Suppressor macrophage (primary cell): Measurements from ENCODE around the gene GALNT5.
"Not testable (repeated sequence)": the region's sequence is repeated elsewhere in the genome, so short reads cannot be mapped to it uniquely, and the experiment has no call there.

ENCODE experiments used
- DNase-seq, 4 experiments: peaks; one replicate each; pipeline ENCODE4 v3.0.0-alpha.2; 2020 to 2022

The GALNT5 gene

DNA sequence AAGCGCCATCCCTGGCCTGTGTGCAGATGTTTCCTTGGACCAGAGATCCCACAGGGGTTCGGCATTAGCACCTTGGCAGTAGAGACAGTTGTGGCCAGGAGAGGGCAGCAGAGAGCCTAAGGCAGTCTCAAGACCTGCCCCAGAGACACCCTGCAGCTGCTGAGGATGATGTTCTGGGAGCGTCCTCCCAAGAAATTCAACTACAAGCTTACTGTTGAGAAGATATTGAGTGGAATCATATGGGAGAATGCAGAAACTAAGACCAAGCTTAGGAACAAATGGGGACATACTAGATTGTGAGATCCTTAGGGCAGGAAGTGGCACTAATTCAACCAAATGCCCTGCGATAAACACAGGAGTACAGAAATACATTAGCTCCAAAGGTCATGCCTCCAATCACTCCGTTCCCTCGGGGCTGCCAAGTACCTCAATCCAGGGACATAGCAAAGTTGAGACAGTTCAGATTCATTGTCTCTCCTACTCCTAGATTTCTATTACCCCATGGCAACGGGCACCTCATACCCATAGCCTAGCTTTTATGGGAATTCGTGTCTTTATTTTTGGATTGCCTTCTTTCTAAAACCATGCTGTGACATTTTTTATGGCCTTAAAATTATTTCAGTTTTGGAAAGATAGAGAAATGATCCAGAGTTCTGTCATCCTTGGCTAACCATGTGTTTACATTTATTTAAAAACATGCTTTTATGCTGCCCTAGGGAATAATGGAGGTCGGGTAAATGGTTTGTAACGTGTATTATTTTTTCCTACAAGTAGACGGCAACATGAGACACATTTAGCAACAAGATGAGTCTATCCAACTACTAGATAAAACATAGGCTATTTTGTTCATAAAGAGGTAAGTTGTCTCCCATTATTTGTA, 70.4 kb downstream of the GALNT5 start:
- peak; percentile 83 to 92 (median 90) for DNase-seq

DNA sequence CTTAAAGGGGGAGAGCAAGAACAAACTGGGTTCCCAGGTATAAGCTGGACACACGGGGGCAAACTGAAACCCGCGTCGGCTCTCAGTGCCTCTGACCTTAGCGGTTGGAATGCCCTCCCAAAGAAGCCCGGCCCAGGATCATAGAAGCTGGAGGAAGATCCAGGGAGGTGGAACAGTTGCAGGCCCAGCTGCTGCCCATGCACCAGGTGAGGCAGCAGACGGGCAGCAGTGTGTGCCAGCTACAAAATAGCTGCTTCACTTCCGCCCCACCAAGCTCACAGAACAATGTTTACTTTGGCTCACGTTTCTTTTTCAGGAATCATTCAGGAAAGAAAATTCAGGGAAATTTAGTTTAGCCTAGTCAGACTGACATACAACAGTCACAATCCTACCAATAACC, 72.0 kb downstream of the GALNT5 start:
- no peak for DNase-seq

DNA sequence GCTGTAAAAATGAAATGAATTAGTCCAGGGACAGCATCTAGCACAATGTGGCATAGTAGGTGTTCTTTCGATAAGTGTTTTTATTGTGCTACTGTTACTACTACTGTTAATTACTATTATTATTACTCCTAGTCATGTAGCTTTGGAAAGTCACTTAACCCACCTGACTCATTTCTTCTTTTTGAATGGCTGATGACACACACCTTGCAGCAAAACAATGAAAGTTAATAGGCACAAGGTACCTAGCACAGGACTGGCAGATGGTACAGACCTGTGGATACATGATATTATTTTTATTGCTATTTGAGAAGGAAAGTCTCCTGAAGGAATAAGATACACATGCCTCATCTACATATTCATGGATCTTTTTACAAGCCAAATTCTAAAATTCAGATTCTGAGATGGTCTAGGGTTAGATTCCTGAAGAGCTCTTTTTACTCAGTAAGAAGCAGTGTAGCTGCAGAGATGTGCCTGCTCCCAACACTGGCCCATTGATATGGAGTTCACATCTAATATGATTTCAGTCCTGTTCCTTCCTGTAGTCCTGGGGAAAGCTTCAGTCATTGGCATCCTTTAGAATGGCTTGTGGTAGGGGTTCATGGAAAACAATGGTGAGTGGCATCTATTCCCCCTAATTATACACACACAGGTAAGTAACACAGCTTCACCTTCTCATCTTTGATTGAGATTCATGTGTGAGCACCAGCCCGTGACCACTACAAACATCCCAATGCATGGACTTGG, 76.0 kb downstream of the GALNT5 start:
- no peak for DNase-seq

DNA sequence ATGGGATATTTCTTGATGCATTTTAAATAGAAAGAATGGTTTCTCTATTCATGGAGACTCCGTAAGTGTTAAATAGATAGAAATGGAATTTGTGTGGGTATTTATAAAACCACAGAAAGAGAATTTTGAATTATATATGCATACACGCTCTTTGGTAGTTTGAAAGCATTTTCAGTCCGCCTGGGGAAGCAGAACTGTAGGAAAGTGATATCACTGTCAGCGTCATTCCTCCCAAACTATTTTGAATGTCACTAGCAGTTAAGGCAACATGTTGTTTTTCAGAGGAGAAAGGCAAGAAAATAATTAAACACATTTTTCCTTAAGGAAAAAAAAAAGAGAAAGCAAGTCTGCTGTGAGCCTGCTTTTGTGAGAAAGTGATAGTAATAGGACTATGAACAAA, 76.8 kb downstream of the GALNT5 start:
- DNase-seq, result no peak

DNA sequence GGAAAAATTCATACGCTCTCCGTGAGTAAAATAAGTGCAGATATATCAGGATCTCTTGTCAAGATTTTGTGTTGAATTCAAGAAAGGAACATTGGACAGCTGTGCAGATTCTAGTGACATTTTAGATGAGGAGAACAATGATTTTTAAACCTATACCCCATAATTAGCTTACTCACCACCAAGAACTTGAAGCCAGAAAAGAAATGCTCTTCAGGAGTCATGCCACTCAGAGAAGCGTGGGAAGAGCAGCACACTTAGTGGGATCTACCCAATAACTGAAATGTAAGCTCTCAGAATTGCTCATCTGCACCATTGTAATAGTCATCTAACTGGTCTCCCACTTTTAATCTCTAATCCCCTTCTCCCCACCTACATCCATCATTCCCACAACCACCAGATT, 77.3 kb downstream of the GALNT5 start:
- no peak for DNase-seq

DNA sequence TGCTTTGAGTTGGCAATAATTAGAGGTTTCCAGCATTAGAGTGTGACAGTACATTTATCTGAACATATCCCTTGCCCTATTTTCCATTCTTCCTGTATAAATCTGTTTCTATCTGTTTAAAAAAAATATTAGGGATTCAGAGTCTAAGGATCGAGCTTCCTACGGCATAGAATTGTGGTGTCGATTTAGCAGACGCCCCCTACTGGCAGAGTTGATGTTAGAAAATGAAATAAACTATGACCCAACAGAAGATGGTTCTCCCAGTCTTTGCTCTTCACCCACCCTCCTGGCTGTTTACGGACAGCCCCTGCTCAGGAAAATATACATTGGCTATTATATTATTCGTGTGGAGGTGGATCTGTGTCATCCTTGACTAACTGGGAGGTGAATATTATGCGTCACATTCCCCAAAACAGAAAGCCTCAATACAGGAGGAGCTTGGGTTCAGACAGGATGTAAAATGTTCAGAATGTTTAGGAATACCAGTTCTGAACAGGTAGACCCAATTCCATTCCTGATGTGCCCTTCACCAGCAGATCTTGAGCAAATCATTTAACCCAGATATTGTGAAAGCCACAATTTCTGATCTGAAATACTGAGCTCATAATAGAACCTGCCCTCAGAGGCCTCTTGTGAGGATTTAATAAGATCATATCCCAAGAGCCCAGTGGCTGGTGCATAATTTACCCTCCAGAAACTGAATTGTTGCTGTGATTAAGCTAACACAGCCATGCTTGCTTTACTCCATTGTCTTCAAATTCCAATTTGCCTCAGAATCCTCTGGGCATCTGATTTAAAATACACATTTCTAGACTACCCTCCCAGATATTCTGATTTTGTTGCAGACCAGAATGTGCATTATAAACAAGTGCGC, 78.9 kb downstream of the GALNT5 start:
- peak; percentile 65 to 85 (median 73) for DNase-seq

DNA sequence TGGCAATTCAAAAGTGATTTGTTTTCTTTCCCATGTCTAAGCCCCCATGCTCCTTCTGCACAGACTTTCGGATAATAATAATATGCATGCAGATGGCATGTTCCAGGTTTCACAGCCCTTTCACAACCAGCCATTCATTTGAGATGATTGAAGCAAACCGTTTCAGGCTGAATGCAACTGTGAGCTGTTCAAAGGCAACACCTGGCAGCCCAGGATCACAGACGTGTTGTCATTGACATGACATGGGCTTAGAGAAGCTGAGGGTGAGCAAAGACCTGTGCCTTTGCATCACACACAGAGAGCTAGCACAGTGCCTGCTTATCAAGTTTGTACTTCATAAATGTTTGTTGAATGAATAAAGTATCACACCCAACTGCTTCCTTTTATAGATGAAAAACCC, 80.5 kb downstream of the GALNT5 start:
- no peak for DNase-seq

DNA sequence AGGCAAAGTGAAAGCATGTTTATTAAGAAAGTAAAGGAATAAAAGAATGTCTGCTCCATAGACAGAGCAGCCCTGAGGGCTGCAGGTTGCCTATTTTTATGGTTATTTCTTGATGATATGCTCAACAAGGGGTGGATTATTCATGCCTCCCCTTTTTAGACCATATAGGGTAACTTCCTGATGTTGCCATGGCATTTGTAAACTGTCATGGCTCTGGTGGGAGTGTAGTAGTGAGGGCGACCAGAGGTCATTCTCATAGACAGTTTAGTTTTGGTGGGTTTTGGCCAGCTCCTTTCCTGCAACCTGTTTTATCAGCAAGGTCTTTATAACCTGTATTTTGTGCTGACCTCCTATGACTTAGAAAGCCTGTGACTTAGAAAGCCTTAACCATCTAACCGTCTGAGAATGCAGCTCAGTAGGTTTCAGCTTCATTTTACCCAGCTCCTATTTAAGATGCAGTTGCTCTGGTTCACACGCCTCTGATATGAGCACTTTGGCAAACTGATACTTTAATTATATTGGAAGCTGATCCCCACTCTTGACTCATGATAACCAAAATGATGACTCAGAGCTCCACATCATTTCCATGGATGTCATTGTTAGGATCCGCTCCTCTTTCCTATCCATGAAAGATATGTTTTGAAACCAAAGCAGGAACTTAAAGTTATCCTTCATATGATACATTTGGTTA, 82.6 kb downstream of the GALNT5 start:
- DNase-seq, result no peak

DNA sequence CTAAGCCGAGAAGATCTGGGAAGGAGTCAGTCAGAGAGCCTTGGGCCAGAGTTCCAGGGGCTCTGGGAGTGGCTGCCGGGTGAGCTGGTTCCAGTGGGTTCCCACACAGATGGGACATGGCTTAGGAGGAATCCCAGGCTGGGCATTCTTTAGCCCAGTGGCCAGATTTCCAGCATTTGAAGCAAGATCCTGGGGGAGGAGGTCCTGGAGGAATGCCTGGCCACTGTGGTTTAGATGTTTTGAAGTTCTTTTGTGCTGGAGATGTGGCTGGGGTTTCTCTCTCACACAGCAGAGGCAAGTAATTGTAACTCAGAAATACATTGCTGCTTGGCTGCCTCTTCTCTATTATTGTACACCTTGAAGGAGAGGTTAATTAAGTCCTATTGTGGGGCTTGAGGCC, 83.9 kb downstream of the GALNT5 start:
- not testable (repeated sequence) for DNase-seq

DNA sequence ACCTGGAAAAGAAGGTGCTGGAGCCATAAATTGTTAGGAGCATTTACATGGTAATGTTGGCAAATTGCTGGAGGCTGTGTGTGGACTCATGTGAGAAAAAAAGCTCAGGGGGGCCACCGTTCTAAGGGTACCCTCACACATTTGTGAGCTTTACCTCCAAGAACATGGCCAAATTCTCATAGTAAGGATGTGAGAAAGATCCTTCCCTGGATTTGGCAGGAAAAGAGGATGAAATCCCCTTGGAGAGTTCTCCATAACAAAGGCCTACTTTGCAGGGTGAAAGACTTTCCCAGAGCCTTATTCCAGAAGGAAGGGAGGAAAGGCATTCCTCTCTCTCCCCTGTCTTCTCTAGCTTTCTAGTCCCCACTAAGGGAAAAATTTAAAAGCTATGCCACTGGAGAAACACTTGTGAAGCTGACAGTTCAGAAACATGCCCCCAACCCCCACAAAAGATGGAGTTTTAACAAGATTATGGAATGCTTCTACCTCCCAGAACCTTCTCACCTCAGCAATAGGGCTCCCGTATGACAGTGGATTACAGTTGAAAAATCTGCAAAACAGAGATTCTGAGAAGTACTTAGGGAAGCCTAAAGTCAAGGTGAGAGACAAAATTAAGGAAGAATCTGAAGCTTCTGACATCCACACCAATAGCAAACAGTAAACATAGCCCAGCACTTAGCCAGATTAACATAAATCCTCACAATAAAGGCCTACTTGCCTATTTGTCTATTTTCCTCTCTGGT, 88.3 kb downstream of the GALNT5 start:
- DNase-seq, result no peak

DNA sequence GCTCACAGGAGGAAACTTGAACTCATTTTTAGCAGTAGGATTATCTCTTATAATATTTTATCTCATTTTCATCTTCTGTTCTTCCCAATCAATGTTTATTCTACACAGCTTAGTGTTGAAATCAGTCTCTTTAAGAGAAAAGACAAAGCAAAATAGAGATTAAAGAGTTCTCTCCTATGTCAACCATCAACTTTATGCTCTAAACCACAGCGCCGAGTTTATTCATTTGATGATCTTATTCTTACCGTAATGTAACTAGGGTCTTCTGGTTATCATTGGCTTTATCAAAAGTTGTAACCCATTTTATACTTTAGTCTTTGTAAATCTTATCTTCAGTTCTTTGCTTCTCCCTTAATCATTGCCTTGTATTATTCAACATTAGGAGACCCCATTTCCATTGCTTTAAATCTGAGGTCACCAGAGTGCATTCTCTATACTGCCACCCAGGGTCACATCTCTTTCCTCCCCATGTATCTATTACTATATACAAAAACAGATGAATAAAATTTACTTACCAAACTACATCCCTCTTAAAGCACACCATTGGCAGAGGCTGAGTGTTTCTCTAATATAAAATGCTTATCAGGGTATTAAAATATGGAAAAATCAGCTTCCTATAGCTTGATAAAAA, 90.9 kb downstream of the GALNT5 start:
- DNase-seq, result no peak

DNA sequence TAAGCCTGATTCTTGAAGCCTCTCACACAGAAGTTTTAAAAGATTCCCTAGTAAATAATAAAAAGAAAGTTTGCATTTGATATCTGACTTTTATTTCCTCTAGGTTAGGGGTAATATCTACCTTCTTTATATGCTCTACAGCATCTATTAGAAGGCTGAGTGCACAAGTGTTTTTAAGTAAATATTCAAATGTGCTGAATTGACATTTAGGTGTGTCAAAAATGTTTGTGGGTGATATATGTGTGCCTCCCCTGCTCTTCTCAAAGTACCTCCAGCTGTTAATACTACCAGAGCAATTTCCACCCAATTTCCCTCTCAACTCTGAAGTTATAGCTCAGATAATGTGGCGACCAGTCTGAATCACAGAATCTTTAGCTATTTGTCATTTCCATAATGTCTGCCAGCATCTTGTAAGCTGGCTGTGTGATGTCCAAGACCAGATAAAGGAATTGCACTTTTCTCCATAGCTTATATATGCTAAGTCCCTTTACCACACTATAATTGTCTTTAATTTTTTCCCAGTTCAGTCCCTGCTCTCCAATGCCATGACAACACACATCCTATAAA, 92.5 kb downstream of the GALNT5 start:
- no peak for DNase-seq

DNA sequence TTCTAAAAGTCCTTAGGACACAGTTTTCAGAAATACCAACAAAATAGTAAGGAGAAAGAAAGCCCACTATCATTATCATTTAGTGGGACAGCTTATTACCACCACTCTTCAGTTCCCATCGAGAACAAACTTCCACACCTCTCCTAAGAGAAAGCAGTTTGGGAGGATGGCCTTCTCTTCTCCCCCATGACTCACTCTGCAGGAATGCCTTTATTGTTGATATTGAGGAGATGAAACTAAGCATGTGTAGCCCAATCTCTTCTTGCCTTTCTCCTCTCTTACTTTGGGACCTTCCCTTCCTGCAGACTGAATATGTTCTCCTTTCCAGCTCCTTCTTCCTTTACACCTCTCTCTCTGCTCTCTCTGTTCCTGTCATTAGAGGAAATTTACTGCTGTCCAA, 98.1 kb downstream of the GALNT5 start:
- DNase-seq, result no peak

DNA sequence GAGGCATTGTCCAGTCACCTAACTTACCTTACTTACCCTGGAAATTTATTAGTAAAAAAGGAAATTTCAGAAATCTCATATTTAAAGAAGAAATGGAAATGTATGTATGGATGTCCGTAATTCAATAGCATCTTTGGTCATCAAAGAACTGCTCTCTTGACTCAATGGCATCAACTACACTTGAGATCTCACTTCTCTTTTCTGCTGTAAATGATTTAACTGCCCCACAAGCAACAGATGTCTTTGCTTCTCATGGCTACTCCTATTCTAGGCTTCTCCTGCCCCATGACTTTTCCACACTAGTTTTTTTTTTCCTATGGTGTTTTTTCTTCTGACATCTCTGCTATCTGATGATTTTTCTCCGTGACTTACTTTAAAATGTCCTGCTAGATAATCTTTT, 102.1 kb downstream of the GALNT5 start:
- DNase-seq, result no peak

DNA sequence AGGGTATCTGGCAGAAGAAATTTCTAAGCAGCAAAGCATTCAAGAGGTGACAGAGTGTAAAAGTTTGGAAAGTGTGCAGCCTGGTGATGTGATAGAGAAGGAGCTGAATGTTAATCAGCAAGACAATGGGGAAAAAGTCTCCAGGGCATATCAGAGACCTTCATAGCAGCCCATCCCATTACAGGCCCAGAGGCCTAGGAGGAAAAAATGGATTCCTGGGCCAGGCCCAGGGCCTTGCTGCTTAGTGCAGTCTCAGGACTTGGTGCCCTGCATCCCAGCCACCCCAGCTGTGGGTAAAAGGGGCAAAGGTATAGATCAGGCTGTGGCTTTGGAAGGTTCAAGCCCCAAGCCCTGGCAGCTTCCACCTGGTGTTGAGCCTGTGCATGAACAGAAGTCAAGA, 104.0 kb downstream of the GALNT5 start:
- DNase-seq, result no peak

DNA sequence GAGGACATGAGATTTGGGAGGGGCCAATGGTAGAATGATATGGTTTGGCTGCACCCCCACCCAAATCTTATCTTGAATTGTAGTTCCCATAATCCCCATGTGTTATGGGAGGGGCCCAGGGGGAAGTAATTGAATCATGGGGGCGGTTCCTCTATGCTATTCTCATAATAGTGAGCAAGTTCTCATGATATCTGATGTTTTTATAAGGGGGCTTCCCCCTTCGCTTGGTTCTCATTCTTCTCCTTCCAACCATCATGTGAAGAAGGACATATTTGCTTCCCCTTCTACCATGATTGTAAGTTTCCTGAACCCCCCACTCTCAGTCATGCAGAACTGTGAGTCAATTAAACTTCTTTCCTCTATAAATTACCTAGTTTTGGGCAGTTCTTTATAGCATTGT, 105.1 kb downstream of the GALNT5 start:
- peak in 1 of 4 experiments; percentile 11 for DNase-seq

DNA sequence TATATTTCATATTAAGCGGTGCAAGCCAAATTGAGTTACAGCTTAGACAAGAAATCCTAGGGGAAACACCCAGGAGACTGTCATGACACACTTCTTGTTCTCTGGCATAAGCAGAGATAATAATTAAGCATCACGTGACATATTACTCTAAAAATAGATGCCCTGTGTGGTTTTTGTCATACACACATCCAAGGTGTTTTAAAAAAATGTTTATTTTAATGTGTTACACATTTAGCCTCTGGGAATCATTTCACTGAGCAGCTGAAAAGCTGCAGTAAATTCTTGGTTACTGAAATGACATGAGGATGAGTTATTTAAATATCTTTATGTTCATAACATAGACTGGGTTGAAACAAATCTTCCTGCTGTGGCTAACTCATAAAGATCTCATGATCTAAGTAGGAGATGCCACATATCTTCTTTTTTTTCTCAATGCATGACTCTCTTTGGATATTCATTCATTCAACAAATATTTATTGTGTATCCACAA, 106.2 kb downstream of the GALNT5 start:
- DNase-seq, result no peak
